IMR-90 (cell line): ENCODE results near the gene RASGRP2.

Experiments
- CEBPB ChIP-seq: IDR thresholded peaks from 2 replicates; pipeline ENCODE4 v1.6.1; 2012; ENCODE audit warnings: low read depth, low read length, improper control_type of control experiment
- FOS ChIP-seq: fragments of 150-350 bp; IDR thresholded peaks from 2 replicates; pipeline ENCODE4 v1.6.1; 2016; ENCODE audit warnings: low read depth, low read length
- MAFK ChIP-seq: IDR thresholded peaks from 2 replicates; pipeline ENCODE4 v1.6.1; 2012; ENCODE audit warnings: low read depth, low read length, improper control_type of control experiment
- MXI1 ChIP-seq: IDR thresholded peaks from 2 replicates; pipeline ENCODE4 v1.6.1; 2012; ENCODE audit warnings: low read depth, mild to moderate bottlenecking, low read length, moderate library complexity, borderline replicate concordance
- POLR2A ChIP-seq: IDR thresholded peaks from 2 replicates; pipeline ENCODE4 v1.6.1; 2012; ENCODE audit warnings: mild to moderate bottlenecking, low read depth, low read length
- RAD21 ChIP-seq: IDR thresholded peaks from 2 replicates; pipeline ENCODE4 v1.6.1; 2012; ENCODE audit warnings: low read length, improper control_type of control experiment
- RCOR1 ChIP-seq: IDR thresholded peaks from 2 replicates; pipeline ENCODE4 v1.6.1; 2012; ENCODE audit warnings: mild to moderate bottlenecking, low read length, improper control_type of control experiment; ENCODE audit not compliant: insufficient replicate concordance
- RFX5 ChIP-seq: IDR thresholded peaks from 2 replicates; pipeline ENCODE4 v1.8.0; 2012; ENCODE audit warnings: low read depth, mild to moderate bottlenecking, low read length, moderate library complexity
- SMC3 ChIP-seq: fragments of 150-350 bp; IDR thresholded peaks from 2 replicates; pipeline ENCODE4 v1.6.1; 2016; ENCODE audit warnings: low read depth, mild to moderate bottlenecking, antibody characterized with exemption, low read length, moderate library complexity
- TF ChIP-seq, protein P1 (sequence below): conservative IDR thresholded peaks from 2 replicates; pipeline ENCODE4 v1.5.1; 2012; ENCODE audit warnings: mild to moderate bottlenecking, low read depth, low read length, improper control_type of control experiment
- TF ChIP-seq, protein P2 (sequence below): fragments of 150-350 bp; IDR thresholded peaks from 2 replicates; pipeline ENCODE4 v1.6.1; 2016; ENCODE audit warnings: low read depth, mild to moderate bottlenecking, low read length, moderate library complexity, borderline replicate concordance
- TF ChIP-seq, protein P3 (sequence below): fragments of 150-350 bp; IDR thresholded peaks from 2 replicates; pipeline ENCODE4 v1.6.1; 2017; ENCODE audit warnings: mild to moderate bottlenecking, antibody characterized with exemption, low read length, low read depth

DNA sequence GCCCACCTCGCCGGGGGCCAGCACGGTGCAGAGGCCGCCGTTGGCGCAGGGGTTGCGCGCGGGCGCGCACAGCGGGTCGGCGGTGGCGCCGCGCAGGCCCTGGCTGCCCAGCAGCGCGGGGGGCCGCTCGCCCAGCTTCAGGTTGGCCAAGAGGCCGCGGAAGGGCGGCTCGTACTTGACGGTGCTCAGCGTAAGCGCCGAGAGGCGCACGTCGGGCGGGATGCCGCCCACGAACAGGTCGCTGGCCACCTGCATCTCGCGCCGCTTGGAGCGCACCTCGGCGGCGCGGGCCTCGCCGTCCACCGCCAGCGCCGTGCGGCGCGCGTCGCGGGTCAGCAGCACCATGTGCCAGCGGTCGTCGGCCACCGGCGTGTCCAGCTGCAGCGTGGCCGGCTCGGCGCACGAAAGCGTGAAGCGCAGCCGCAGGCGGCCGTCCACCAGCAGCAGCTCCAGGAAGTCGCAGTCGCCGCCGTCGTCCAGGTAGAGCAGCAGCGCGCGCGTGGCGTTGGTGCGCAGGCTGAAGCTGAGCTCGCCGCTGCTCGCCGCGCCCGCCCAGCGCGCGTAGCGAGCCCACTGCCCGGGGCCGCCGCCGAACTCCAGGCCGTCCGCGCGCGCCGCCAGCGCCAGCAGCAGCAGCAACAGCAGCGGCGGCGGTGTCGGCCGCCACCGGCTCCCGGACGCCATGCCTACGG is 30.8 kb downstream of the RASGRP2 start:
- TF ChIP-seq, protein P1, sequence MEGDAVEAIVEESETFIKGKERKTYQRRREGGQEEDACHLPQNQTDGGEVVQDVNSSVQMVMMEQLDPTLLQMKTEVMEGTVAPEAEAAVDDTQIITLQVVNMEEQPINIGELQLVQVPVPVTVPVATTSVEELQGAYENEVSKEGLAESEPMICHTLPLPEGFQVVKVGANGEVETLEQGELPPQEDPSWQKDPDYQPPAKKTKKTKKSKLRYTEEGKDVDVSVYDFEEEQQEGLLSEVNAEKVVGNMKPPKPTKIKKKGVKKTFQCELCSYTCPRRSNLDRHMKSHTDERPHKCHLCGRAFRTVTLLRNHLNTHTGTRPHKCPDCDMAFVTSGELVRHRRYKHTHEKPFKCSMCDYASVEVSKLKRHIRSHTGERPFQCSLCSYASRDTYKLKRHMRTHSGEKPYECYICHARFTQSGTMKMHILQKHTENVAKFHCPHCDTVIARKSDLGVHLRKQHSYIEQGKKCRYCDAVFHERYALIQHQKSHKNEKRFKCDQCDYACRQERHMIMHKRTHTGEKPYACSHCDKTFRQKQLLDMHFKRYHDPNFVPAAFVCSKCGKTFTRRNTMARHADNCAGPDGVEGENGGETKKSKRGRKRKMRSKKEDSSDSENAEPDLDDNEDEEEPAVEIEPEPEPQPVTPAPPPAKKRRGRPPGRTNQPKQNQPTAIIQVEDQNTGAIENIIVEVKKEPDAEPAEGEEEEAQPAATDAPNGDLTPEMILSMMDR, result no peak
- TF ChIP-seq RAD21, result no peak
- TF ChIP-seq POLR2A, result no peak
- no peak for TF ChIP-seq CEBPB
- no peak for TF ChIP-seq FOS
- no peak for TF ChIP-seq SMC3
- TF ChIP-seq RCOR1, result no peak
- TF ChIP-seq, protein P2, sequence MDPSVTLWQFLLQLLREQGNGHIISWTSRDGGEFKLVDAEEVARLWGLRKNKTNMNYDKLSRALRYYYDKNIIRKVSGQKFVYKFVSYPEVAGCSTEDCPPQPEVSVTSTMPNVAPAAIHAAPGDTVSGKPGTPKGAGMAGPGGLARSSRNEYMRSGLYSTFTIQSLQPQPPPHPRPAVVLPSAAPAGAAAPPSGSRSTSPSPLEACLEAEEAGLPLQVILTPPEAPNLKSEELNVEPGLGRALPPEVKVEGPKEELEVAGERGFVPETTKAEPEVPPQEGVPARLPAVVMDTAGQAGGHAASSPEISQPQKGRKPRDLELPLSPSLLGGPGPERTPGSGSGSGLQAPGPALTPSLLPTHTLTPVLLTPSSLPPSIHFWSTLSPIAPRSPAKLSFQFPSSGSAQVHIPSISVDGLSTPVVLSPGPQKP, result no peak
- no peak for TF ChIP-seq RFX5
- no peak for TF ChIP-seq MXI1
- TF ChIP-seq MAFK, result no peak
- TF ChIP-seq, protein P3, sequence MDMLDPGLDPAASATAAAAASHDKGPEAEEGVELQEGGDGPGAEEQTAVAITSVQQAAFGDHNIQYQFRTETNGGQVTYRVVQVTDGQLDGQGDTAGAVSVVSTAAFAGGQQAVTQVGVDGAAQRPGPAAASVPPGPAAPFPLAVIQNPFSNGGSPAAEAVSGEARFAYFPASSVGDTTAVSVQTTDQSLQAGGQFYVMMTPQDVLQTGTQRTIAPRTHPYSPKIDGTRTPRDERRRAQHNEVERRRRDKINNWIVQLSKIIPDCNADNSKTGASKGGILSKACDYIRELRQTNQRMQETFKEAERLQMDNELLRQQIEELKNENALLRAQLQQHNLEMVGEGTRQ, result no peak
